Measurements from ENCODE around the gene MR1. TPM values are rescaled to one million over a fixed set of nuclear protein-coding genes. Genes with fewer than 3 reads are reported as not detected.
A peak's percentile ranks its signal among the peaks of the same experiment; 100 is the strongest.

MR1 gene
- total RNA-seq, 2 experiments from 2014 or later = 19.5 to 21.2 TPM

DNA sequence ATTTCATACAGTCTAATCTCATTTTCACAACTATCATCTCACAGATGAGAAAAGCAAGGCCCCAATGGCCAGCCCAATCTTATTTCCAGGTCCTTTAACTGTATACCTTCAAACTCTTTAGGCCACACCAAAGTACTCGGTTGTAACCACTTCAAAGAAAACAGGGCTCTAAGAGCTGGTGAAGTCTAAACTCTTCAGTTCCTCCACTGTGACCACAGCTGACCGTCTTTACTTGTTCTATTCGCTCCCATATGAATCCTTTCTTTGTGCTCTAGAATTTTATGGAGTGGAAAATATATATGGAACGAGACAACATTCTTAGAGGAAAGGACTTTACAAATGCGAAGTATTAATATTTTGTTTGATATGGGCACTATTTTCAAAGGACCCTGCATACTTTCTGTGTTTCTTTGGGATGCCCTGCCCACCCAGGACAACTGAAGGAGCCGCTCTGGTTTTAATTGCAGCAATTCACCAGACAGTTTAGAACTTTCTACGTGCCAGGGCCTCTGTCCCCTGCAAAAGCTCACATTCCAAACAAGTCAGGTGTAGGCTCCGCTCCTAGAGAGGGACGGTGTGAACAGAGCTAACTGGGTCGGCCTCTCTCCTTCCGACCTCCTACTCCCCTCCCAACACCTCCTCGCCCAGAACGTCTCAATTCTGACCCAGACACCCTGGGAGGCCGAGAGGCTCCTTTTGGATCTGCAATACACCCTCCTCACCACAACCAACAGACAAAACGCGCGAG lies 70.4 kb downstream of the MR1 start:
- H3K9me3 Mint-ChIP-seq = no peaks in the 10 kb centered on the region
- H3K4me3 Mint-ChIP-seq = peak overlapping the region; percentile 72
- peaks cover 63% of the 10 kb centered on the region for H3K4me1 Mint-ChIP-seq (ENCODE audit: low read depth)
- intact Hi-C loops (cut with micrococcal nuclease) = no loop called here
- ChIA-PET POLR2A (interaction anchor here (0.9 to 11.4 kb wide), 7 partner anchors 8 to 83 kb away, joined by 3 to 168 read pairs (median 5); partner anchors contain the start of gene IER5), CTCF (interaction anchor here (1.2 to 19.3 kb wide), 4 partner anchors 13 to 71 kb away, joined by 3 to 229 read pairs (median 16); no protein-coding TSS in a partner anchor)
- H3K27me3 Mint-ChIP-seq = peaks cover 14% of the 10 kb centered on the region
- DNase-seq = no peak
- H3K27ac Mint-ChIP-seq = peak overlapping the region; percentile 9
- H3K36me3 Mint-ChIP-seq = no peaks in the 10 kb centered on the region

DNA sequence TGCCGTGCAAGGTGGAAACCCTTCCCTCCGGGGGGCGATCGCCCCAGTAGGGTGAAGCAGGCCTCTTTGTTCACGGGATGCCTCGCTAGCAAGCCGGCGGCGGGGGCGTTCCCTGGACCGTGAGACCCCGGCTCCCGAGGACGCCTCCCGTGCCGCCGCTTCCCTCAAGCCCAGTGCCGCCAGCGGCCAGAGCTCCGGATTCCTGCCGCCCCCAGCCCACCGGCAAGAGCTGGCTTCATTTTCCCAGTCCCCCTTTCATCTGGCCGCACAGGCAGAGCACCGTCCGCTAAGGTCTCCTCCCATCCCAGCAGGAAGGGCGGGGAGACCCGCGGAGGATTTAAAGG lies 71.0 kb downstream of the MR1 start:
- ChIA-PET CTCF (interaction anchor here (0.6 to 19.3 kb wide), 7 partner anchors 13 to 379 kb away, joined by 3 to 229 read pairs (median 4); partner anchors contain the start of genes CACNA1E and MR1), POLR2A (interaction anchor here (1.0 to 11.4 kb wide), 8 partner anchors 8 to 83 kb away, joined by 3 to 168 read pairs (median 4); partner anchors contain the start of gene IER5)
- Mint-ChIP-seq H3K27me3 (peaks cover 17% of the 10 kb centered on the region), H3K27ac (peak overlapping the region; percentile 9), H3K36me3 (no peaks in the 10 kb centered on the region), H3K9me3 (no peaks in the 10 kb centered on the region), H3K4me3 (peak overlapping the region; percentile 72), H3K4me1 (ENCODE audit: low read depth) (peaks cover 57% of the 10 kb centered on the region)
- intact Hi-C loops (cut with micrococcal nuclease) = loop anchor here (1.0 kb wide), 3 partner anchors 14 to 82 kb away; partner anchors contain the start of gene STX6
- DNase-seq = peak; percentile 56

DNA sequence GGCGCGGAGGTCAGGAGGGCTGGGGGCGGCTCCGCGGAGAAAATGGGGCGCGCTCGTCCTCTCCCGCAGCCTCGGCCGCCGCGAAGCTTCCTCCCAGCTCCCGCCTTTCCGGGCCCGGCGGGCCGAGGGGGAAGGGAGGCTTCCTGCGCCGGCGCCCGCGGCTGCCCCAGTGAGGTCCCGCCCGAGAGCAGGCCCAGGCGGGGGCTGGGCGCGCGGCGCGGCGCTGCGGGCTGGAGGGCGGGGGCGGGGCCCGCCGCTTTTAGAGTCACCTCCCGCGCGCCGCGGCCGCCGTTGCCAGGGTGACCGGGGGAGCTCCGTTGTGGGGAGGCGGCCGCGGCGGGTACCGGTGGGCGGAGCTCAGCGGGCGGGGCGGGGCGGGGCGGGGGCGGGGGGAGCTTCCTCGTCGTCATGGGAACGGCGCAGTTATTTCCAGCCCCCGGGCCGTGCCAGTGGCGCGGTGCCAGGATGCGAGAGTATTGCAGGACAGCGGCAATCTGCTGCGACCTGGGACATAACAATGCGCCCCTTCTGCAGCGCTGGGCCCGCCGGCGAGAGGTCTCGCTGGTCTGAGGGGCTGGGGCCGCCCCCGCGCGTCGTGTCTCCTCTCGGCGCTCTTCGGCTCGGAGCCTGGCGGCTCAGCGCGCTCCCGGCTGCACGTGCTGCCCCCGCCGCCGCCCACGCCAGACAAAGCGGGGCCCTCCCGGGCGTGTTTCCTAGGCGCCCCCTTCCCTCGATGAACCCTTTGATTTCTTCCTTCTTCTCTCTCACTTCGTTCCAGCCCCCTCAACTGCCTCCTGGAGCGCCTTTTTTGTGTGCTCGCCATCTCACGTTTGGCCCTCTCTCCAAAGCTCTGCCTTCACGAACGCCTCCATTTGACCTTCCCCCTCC lies 71.6 kb downstream of the MR1 start:
- H3K36me3 Mint-ChIP-seq = no peaks in the 10 kb centered on the region
- ChIA-PET CTCF (interaction anchor here (0.6 to 19.3 kb wide), 7 partner anchors 14 to 378 kb away, joined by 3 to 229 read pairs (median 4); partner anchors contain the start of genes CACNA1E and MR1), POLR2A (interaction anchor here (1.0 to 11.4 kb wide), 9 partner anchors 9 to 84 kb away, joined by 3 to 168 read pairs (median 4); partner anchors contain the start of gene IER5)
- no peaks in the 10 kb centered on the region for H3K9me3 Mint-ChIP-seq
- peaks cover 51% of the 10 kb centered on the region for H3K4me1 Mint-ChIP-seq (ENCODE audit: low read depth)
- intact Hi-C loops (cut with micrococcal nuclease) = loop anchor here (1.0 kb wide), 3 partner anchors 15 to 83 kb away; partner anchors contain the start of gene STX6
- H3K27ac Mint-ChIP-seq = peak overlapping the region; percentile 1
- peak; percentile 93 for DNase-seq
- peaks cover 19% of the 10 kb centered on the region for H3K27me3 Mint-ChIP-seq
- H3K4me3 Mint-ChIP-seq = peak overlapping the region; percentile 72

DNA sequence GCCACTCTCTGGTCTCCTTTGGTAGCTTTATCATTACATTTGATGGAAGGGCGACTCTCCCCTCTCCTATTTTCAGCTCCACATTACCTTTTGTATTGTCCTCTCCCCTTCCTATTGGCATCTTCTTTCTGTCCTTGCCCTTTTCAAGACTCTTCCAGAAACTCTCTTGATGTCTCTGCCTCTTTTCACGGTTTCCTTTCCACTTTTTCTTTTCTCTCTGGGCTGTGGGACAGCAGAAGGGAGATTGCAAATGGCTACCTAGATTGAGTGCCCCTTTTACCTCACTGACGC lies 72.2 kb downstream of the MR1 start:
- Mint-ChIP-seq H3K4me1 (ENCODE audit: low read depth) (peaks cover 45% of the 10 kb centered on the region), H3K27me3 (peaks cover 20% of the 10 kb centered on the region), H3K36me3 (no peaks in the 10 kb centered on the region), H3K4me3 (peak overlapping the region; percentile 65), H3K27ac (peak overlapping the region; percentile 1), H3K9me3 (no peaks in the 10 kb centered on the region)
- intact Hi-C loops (cut with micrococcal nuclease) = no loop called here
- CTCF ChIA-PET = interaction anchor here (1.4 to 19.3 kb wide), 4 partner anchors 14 to 73 kb away, joined by 4 to 229 read pairs (median 16); partner anchors contain the start of gene MR1
- DNase-seq = no peak
- POLR2A ChIA-PET = interaction anchor here (1.2 to 11.4 kb wide), 4 partner anchors 16 to 82 kb away, joined by 3 to 168 read pairs (median 3); partner anchors contain the start of gene IER5

DNA sequence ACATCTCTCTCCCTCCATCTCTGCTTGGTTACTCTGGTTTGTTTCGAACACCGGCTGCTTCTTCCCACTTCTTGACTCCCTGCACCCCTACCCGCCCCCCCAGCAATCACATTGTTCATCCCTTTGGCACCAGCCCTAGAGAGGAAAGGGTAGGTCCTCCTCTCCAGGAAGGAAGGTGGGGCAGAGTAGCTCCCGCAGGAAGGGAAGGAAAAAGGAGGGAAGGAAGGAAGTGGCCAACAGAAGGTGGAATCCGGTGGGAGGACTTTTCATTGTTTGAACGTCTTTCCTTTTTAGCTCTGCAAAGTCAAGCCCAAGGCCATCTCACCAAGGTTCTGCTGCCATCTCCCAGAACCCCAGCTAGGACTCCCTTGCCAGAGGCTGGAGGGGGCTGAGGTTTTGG lies 72.7 kb downstream of the MR1 start:
- DNase-seq = no peak
- H3K36me3 Mint-ChIP-seq = no peaks in the 10 kb centered on the region
- H3K9me3 Mint-ChIP-seq = no peaks in the 10 kb centered on the region
- peaks cover 40% of the 10 kb centered on the region for H3K4me1 Mint-ChIP-seq (ENCODE audit: low read depth)
- ChIA-PET CTCF (interaction anchor here (1.9 to 19.3 kb wide), 3 partner anchors 15 to 68 kb away, joined by 8 to 229 read pairs (median 24); no protein-coding TSS in a partner anchor), POLR2A (interaction anchor here (1.5 to 11.4 kb wide), 3 partner anchors 16 to 28 kb away, joined by 3 to 168 read pairs (median 3); partner anchors contain the start of gene IER5)
- H3K27me3 Mint-ChIP-seq = peaks cover 22% of the 10 kb centered on the region
- H3K27ac Mint-ChIP-seq = no peak overlapping the region
- intact Hi-C loops (cut with micrococcal nuclease) = no loop called here
- no peak overlapping the region for H3K4me3 Mint-ChIP-seq

DNA sequence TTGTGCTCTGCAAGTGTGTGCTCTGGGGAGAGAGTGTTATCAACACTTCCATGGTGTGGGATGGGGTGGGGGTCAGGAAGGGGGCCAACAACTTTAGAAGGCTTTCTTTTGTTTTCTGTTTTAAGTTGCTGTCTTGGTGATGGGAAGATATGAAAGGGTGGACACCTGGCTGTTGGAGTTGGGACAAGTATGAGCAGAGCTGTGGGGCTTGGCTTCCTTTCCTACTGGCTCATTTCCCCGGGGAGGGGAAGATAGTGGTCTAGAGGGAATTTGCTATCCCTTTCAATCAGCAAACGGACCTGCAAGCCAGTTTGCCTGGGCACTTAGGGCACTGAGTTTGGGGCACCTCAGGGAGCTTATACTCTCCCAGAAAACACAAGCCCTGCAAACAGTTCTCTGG lies 73.9 kb downstream of the MR1 start:
- H3K36me3 Mint-ChIP-seq = no peaks in the 10 kb centered on the region
- DNase-seq = no peak
- H3K4me3 Mint-ChIP-seq = no peak overlapping the region
- no peak overlapping the region for H3K27ac Mint-ChIP-seq
- ChIA-PET POLR2A (interaction anchor here (1.5 to 11.4 kb wide), 2 partner anchors 17 to 27 kb away, joined by 3 to 168 read pairs; partner anchors contain the start of gene IER5), CTCF (interaction anchor here (1.1 to 19.3 kb wide), 2 partner anchors 34 to 592 kb away, joined by 4 to 229 read pairs; no protein-coding TSS in a partner anchor)
- no peaks in the 10 kb centered on the region for H3K9me3 Mint-ChIP-seq
- peaks cover 23% of the 10 kb centered on the region for H3K27me3 Mint-ChIP-seq
- peaks cover 31% of the 10 kb centered on the region for H3K4me1 Mint-ChIP-seq (ENCODE audit: low read depth)
- intact Hi-C loops (cut with micrococcal nuclease) = no loop called here

DNA sequence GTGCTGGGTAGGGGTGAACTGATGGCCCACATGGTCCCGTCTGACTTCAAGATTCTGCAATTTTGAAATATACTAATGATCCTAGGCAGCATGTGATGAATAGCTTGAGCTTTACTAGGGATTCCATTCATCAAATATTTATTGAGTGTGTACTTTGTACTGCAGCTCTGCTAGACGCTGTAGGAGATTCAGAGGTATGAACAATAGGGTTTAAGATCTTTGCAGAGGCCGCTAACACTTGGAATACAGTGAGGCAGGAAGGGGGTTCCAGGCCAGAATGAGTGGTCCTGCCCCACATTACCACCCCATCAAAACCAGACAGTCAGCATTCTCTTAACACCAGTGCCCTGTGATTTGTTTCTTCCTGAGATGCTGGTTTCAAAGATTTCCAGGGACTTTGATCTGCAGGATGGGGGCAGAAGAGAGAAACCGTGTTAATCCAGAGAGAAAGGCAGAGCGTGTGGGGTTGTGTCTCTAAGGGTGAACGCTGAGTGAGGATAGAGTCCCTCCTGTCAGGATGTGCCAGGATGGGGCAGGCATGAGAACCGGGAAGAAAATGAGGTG lies 74.6 kb downstream of the MR1 start:
- POLR2A ChIA-PET = interaction anchor here (11.4 kb wide), 1 partner anchor 18 kb away, joined by 168 read pairs; the partner anchor contains the start of gene IER5
- Mint-ChIP-seq H3K27ac (no peak overlapping the region), H3K9me3 (no peaks in the 10 kb centered on the region), H3K27me3 (peaks cover 23% of the 10 kb centered on the region), H3K4me3 (no peak overlapping the region), H3K36me3 (no peaks in the 10 kb centered on the region), H3K4me1 (ENCODE audit: low read depth) (peaks cover 26% of the 10 kb centered on the region)
- no peak for DNase-seq
- CTCF ChIA-PET = interaction anchor here (1.1 to 19.3 kb wide), 2 partner anchors 33 to 593 kb away, joined by 4 to 229 read pairs; no protein-coding TSS in a partner anchor
- intact Hi-C loops (cut with micrococcal nuclease) = no loop called here

DNA sequence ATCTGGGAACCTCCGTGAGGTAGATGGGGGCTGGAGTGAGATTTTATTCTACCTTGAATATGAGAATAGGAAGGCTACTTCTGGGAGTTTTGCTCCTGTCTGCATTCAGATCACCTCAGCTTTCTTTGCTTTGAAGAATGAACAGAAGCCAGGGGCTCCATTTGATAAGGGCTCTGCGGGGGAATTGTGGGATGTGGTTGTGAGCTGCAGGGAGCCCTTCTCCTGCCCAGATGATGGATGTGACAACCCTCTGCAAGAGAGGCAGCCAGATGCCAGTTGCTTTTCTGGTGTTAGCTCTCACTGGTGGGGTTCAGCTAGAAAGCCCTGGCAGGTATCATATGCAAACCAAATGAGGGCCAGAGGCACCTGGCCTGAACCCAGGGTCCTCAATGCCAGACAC lies 76.2 kb downstream of the MR1 start:
- no peak overlapping the region for H3K27ac Mint-ChIP-seq
- peaks cover 23% of the 10 kb centered on the region for H3K27me3 Mint-ChIP-seq
- no peaks in the 10 kb centered on the region for H3K36me3 Mint-ChIP-seq
- ChIA-PET CTCF (interaction anchor here (1.0 to 1.8 kb wide), 2 partner anchors 12 to 32 kb away, joined by 4 to 9 read pairs; no protein-coding TSS in a partner anchor), POLR2A (no interaction called here)
- no peak overlapping the region for H3K4me3 Mint-ChIP-seq
- DNase-seq = no peak
- intact Hi-C loops (cut with micrococcal nuclease) = no loop called here
- H3K4me1 Mint-ChIP-seq (ENCODE audit: low read depth) = peaks cover 15% of the 10 kb centered on the region
- H3K9me3 Mint-ChIP-seq = no peaks in the 10 kb centered on the region

Other genes with a start within 250 kb of the MR1 start
- gene KIAA1614, start 121.1 kb upstream of the MR1 start, total RNA-seq = not detected
- 10 to 100 TPM; 18.8 to 19.4 TPM for gene STX6, start 11.1 kb upstream of the MR1 start, total RNA-seq
- 10 to 100 TPM; 27.9 to 28.9 TPM for gene IER5, start 54.7 kb downstream of the MR1 start, total RNA-seq